Measurements from ENCODE around the gene PLXNA2. TPM values are rescaled to one million over a fixed set of nuclear protein-coding genes. Genes with fewer than 3 reads are reported as not detected.

PLXNA2 gene
- total and polyA plus RNA-seq, 2 experiments from 2014 or later: 3.7 to 5.4 TPM

DNA sequence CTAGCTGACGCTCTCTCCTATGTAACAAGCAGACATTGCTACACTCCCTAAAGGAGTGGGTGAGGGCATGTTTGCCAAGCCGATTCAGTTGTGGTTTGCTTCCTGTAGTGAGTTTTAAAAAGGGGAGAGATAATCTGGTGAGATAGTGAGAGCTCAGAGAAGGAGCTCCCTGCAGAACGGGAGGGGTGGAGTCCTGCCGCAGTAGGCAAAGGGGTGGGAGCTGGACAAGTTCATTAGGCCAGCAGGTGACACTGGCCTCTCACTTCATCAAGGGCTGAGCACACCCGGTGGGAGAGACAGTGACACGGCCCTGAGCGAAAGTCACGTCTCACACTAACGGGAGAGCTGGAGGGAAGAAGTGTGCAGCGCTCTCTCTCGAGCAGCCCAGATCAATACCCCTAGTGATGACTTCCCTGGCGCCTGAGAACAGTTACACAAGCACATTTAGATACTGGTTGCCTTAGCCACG lies 189.2 kb downstream of the PLXNA2 start:
- Histone ChIP-seq H3K4me1 (ENCODE audit: insufficient read depth) (no peaks in the 10 kb centered on the region), H3K4me3 (no peak overlapping the region), H2AFZ (no peak overlapping the region), H3K27me3 (replicated peaks; ENCODE audit: insufficient read depth) (no peaks in the 10 kb centered on the region), H3F3A (ENCODE audit: insufficient read depth) (no peaks in the 10 kb centered on the region), H3K27ac (no peak overlapping the region), H3K9me3 (ENCODE audit: low read depth) (no peaks in the 10 kb centered on the region), H3K4me2 (ENCODE audit: unreplicated experiment) (no peak overlapping the region), H3K9ac (no peak overlapping the region), H3K36me3 (ENCODE audit: low read depth) (no peaks in the 10 kb centered on the region), H3K9me2 (ENCODE audit: insufficient read depth) (no peaks in the 10 kb centered on the region), H4K20me1 (ENCODE audit: insufficient read depth) (no peaks in the 10 kb centered on the region), H3K79me2 (ENCODE audit: insufficient read depth) (no peaks in the 10 kb centered on the region)
- TF ChIP-seq EZH2 (IDR thresholded peaks at IDR 0.05; ENCODE audit: insufficient read depth, poor library complexity, severe bottlenecking): no peak
- TF ChIP-seq EZH2phosphoT487 (IDR thresholded peaks at IDR 0.05; ENCODE audit: insufficient read depth, low read depth): no peak
- 94 to 96% methylated on average over 13 of the region's 13 CpGs for WGBS, 2 experiments (ENCODE audit: low coverage in 1 of 2, low lambda C conversion rate in 2 of 2, missing lambda C conversion rate in 2 of 2)
- no peak for DNase-seq
- in situ Hi-C loops (cut with MboI): no loop called here

DNA sequence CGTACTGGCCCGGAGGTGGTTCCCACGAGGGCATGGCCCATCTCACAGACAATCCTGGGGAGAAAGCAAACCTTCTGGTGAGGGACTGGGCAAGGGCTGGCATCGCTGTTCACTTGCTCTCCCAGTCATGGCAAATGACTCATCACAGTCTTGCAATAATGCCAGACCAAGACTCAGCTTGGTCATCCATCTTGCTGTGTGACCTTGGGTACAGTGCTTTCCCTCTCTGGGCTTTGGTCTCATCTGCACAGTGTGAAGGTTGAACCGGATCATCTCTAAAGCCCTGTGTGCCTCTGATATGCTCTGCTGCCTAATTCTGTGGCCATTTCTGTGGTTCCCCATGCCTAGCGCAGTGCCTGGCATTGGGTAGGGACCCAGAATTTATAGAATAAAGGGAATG lies 189.7 kb downstream of the PLXNA2 start:
- no peak overlapping the region for H3K27ac ChIP-seq
- H3K9me2 ChIP-seq (ENCODE audit: insufficient read depth): no peaks in the 10 kb centered on the region
- no peaks in the 10 kb centered on the region for H3K27me3 ChIP-seq (replicated peaks; ENCODE audit: insufficient read depth)
- H3K36me3 ChIP-seq (ENCODE audit: low read depth): no peaks in the 10 kb centered on the region
- H3K9ac ChIP-seq: no peak overlapping the region
- no peaks in the 10 kb centered on the region for H3F3A ChIP-seq (ENCODE audit: insufficient read depth)
- in situ Hi-C loops (cut with MboI): no loop called here
- peak; percentile 49 for DNase-seq
- no peak overlapping the region for H3K4me3 ChIP-seq
- no peak overlapping the region for H2AFZ ChIP-seq
- no peaks in the 10 kb centered on the region for H3K9me3 ChIP-seq (ENCODE audit: low read depth)
- TF ChIP-seq EZH2phosphoT487 (IDR thresholded peaks at IDR 0.05; ENCODE audit: insufficient read depth, low read depth) (no peak), EZH2 (IDR thresholded peaks at IDR 0.05; ENCODE audit: insufficient read depth, poor library complexity, severe bottlenecking) (no peak)
- H3K4me2 ChIP-seq (ENCODE audit: unreplicated experiment): no peak overlapping the region
- no peaks in the 10 kb centered on the region for H4K20me1 ChIP-seq (ENCODE audit: insufficient read depth)
- no peaks in the 10 kb centered on the region for H3K4me1 ChIP-seq (ENCODE audit: insufficient read depth)
- H3K79me2 ChIP-seq (ENCODE audit: insufficient read depth): no peaks in the 10 kb centered on the region
- 88 to 98% methylated on average over 6 of the region's 6 CpGs for WGBS, 2 experiments (ENCODE audit: low coverage in 1 of 2, low lambda C conversion rate in 2 of 2, missing lambda C conversion rate in 2 of 2)

DNA sequence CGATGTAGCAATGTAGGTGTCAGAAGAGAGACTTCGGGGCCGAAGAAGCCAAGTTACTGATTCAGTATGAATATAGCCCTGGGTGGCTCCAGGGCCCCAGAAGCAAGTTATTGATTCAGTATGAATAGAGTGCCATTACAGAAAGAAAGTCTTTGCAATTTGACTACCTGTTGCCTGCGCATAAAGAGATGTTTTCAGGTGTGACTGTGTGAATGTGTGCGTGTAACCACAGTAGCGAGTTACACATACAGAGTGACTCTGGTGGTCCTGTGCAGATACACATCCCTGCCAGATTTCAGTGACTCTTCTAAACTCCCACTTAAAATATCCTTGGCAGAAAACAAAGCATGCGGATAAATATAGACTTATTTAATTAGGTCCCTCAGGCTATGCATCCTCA lies 190.5 kb downstream of the PLXNA2 start:
- Histone ChIP-seq H3K4me2 (ENCODE audit: unreplicated experiment) (no peak overlapping the region), H3K9ac (no peak overlapping the region), H4K20me1 (ENCODE audit: insufficient read depth) (no peaks in the 10 kb centered on the region), H2AFZ (no peak overlapping the region), H3K4me3 (no peak overlapping the region), H3K27ac (no peak overlapping the region), H3K36me3 (ENCODE audit: low read depth) (no peaks in the 10 kb centered on the region), H3K4me1 (ENCODE audit: insufficient read depth) (no peaks in the 10 kb centered on the region), H3F3A (ENCODE audit: insufficient read depth) (no peaks in the 10 kb centered on the region), H3K27me3 (replicated peaks; ENCODE audit: insufficient read depth) (no peaks in the 10 kb centered on the region), H3K9me3 (ENCODE audit: low read depth) (no peaks in the 10 kb centered on the region), H3K9me2 (ENCODE audit: insufficient read depth) (no peaks in the 10 kb centered on the region), H3K79me2 (ENCODE audit: insufficient read depth) (no peaks in the 10 kb centered on the region)
- 92 to 93% methylated on average over 7 of the region's 7 CpGs for WGBS, 2 experiments (ENCODE audit: low coverage in 1 of 2, low lambda C conversion rate in 2 of 2, missing lambda C conversion rate in 2 of 2)
- DNase-seq: no peak
- TF ChIP-seq EZH2phosphoT487 (IDR thresholded peaks at IDR 0.05; ENCODE audit: insufficient read depth, low read depth) (no peak), EZH2 (IDR thresholded peaks at IDR 0.05; ENCODE audit: insufficient read depth, poor library complexity, severe bottlenecking) (no peak)
- in situ Hi-C loops (cut with MboI): no loop called here

DNA sequence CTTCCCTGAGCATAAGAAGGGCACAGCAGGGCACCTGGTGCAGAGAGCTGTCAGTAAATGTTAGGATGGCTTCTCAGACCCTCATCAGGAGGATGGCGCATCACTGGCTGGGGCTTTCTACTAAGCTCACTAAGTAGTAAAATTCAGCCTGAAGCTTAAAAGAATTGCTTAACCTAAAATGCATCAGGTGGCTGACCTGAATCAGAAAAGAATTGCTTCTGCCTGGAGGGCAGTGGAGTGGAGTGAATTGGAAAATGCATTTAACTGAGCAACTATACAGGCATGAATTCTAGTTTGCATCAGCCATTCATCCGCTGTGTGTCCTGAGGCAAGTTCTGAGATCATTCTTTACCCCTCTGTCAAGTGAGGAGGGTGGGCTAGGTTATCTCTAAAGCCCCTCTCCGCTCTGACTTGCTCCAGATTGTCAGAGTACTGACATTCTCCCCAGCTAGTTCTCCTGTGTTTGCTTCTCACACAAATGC lies 191.2 kb downstream of the PLXNA2 start:
- in situ Hi-C loops (cut with MboI): no loop called here
- 97 to 100% methylated on average over 3 of the region's 3 CpGs for WGBS, 2 experiments (ENCODE audit: low coverage in 1 of 2, low lambda C conversion rate in 2 of 2, missing lambda C conversion rate in 2 of 2)
- no peaks in the 10 kb centered on the region for H3K9me2 ChIP-seq (ENCODE audit: insufficient read depth)

DNA sequence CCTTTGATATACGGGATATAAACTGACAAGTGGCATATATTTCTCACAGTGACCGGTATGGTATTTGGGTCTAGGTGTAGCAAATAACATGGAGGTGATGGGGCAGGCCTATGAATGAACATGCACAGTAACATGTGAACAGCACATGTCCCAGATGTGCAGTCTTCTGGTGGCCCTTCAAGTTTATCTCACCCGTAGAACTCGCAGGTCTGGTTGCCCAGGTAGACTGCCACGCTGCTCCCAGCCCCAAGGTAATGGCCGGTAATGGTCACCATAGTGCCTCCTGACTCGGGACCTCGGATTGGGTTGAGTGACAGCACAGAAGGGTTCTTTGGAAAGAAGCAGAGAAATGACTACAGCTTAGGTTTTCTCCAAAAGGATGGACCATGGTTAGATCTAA lies 192.0 kb downstream of the PLXNA2 start:
- in situ Hi-C loops (cut with MboI): no loop called here

More for the DNA sequence above, 191.2 kb downstream of the PLXNA2 start:
- no peaks in the 10 kb centered on the region for H3K4me1 ChIP-seq (ENCODE audit: insufficient read depth)
- no peaks in the 10 kb centered on the region for H3K27me3 ChIP-seq (replicated peaks; ENCODE audit: insufficient read depth)
- DNase-seq: no peak
- no peaks in the 10 kb centered on the region for H3K79me2 ChIP-seq (ENCODE audit: insufficient read depth)
- no peaks in the 10 kb centered on the region for H3F3A ChIP-seq (ENCODE audit: insufficient read depth)
- no peak overlapping the region for H2AFZ ChIP-seq
- TF ChIP-seq EZH2phosphoT487 (IDR thresholded peaks at IDR 0.05; ENCODE audit: insufficient read depth, low read depth) (no peak), EZH2 (IDR thresholded peaks at IDR 0.05; ENCODE audit: insufficient read depth, poor library complexity, severe bottlenecking) (no peak)
- no peak overlapping the region for H3K4me3 ChIP-seq
- H3K36me3 ChIP-seq (ENCODE audit: low read depth): no peaks in the 10 kb centered on the region
- no peaks in the 10 kb centered on the region for H3K9me3 ChIP-seq (ENCODE audit: low read depth)
- H3K27ac ChIP-seq: no peak overlapping the region
- no peak overlapping the region for H3K9ac ChIP-seq
- no peaks in the 10 kb centered on the region for H4K20me1 ChIP-seq (ENCODE audit: insufficient read depth)
- no peak overlapping the region for H3K4me2 ChIP-seq (ENCODE audit: unreplicated experiment)

More for the DNA sequence above, 192.0 kb downstream of the PLXNA2 start:
- 66 to 68% methylated on average over 8 of the region's 8 CpGs for WGBS, 2 experiments (ENCODE audit: low coverage in 1 of 2, low lambda C conversion rate in 2 of 2, missing lambda C conversion rate in 2 of 2)
- no peak overlapping the region for H3K4me2 ChIP-seq (ENCODE audit: unreplicated experiment)
- no peaks in the 10 kb centered on the region for H3K27me3 ChIP-seq (replicated peaks; ENCODE audit: insufficient read depth)
- H3K4me1 ChIP-seq (ENCODE audit: insufficient read depth): no peaks in the 10 kb centered on the region
- H3K36me3 ChIP-seq (ENCODE audit: low read depth): no peaks in the 10 kb centered on the region
- H3K27ac ChIP-seq: no peak overlapping the region
- no peaks in the 10 kb centered on the region for H3K9me3 ChIP-seq (ENCODE audit: low read depth)
- no peak for DNase-seq
- TF ChIP-seq EZH2phosphoT487 (IDR thresholded peaks at IDR 0.05; ENCODE audit: insufficient read depth, low read depth): no peak
- TF ChIP-seq EZH2 (IDR thresholded peaks at IDR 0.05; ENCODE audit: insufficient read depth, poor library complexity, severe bottlenecking): no peak
- no peaks in the 10 kb centered on the region for H3K79me2 ChIP-seq (ENCODE audit: insufficient read depth)
- no peaks in the 10 kb centered on the region for H4K20me1 ChIP-seq (ENCODE audit: insufficient read depth)
- H3F3A ChIP-seq (ENCODE audit: insufficient read depth): no peaks in the 10 kb centered on the region
- H3K4me3 ChIP-seq: no peak overlapping the region
- no peak overlapping the region for H3K9ac ChIP-seq
- no peaks in the 10 kb centered on the region for H3K9me2 ChIP-seq (ENCODE audit: insufficient read depth)
- no peak overlapping the region for H2AFZ ChIP-seq
